Stimulated activated CD4-positive, alpha-beta T cell treated with anti-CD3 and anti-CD28 coated beads, Interleukin-1b, Interleukin-23, amount 100 ng/mL, for 1 hour (primary cell): ENCODE results near the gene FJX1.

ENCODE experiments used
- DNase-seq, 2 donors: peaks; one replicate each; pipeline ENCODE4 v3.0.0-alpha.2; 2020; ENCODE audit warnings: low read depth in 2 of 2

FJX1 gene, protein sequence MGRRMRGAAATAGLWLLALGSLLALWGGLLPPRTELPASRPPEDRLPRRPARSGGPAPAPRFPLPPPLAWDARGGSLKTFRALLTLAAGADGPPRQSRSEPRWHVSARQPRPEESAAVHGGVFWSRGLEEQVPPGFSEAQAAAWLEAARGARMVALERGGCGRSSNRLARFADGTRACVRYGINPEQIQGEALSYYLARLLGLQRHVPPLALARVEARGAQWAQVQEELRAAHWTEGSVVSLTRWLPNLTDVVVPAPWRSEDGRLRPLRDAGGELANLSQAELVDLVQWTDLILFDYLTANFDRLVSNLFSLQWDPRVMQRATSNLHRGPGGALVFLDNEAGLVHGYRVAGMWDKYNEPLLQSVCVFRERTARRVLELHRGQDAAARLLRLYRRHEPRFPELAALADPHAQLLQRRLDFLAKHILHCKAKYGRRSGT

DNA sequence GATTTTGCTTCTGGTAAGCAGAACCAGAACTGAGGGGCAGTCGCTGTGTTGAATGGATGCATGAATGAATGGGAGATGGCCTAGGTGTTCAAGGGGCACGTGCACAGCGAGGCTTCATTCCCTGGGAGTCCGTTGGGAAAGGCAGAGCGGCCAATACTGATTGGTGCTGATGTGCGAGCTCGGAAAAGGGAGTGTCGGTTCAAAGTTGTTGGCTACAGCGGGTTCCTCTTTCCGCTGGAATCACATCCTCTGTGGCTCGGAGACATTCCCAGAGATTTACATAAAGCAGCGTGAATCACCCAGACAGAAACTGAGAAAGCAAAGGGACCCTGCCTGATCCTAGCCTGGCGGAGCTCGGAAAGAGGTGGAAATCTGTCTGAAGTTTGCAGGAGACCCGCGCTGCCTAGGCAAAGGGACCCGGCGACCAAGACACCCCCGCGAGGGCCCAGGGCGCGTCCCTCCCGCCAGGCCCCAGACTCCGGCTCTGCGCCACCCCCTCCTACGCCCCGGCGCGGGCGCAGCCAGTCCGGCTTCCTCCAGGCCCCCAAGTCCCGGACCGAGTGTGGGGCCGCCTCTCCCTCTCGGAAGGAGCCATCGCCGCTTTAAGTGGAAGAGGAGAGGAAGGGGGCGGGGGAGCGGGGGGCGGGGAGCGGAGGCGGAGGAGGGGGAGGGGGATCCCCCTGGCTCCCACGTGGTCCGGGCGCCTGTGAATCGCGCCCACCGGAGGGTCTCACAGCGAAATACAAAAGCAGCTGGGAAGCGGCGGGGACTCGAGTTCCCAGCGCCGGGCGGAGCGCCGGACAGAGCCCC is at the start of gene FJX1:
Gene FJX1, plus strand, starts transcription at position 774 of the 810 bp plus-strand sequence. CDS start 177 bp downstream, outside the sequence.
- no peak for DNase-seq

DNA sequence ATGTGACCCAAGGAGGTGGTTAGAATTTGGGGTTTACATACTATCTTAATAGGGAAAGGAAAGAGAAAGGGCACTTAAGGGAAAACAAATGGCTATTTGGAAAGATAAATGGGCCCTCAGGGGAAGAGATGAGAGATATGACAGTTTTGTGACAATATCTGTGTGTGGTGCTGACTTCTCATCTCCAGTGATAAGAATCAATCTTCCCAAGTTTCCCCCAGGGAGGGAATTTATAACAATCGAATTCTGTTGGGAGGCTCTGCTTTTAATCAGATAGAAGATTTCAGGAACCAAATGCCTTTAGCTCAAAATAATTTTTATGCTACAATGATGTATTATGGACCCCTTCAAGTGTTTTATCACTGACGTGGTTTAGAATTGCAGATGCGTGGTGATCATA is 46.6 kb upstream of the FJX1 start:
- no peak for DNase-seq

DNA sequence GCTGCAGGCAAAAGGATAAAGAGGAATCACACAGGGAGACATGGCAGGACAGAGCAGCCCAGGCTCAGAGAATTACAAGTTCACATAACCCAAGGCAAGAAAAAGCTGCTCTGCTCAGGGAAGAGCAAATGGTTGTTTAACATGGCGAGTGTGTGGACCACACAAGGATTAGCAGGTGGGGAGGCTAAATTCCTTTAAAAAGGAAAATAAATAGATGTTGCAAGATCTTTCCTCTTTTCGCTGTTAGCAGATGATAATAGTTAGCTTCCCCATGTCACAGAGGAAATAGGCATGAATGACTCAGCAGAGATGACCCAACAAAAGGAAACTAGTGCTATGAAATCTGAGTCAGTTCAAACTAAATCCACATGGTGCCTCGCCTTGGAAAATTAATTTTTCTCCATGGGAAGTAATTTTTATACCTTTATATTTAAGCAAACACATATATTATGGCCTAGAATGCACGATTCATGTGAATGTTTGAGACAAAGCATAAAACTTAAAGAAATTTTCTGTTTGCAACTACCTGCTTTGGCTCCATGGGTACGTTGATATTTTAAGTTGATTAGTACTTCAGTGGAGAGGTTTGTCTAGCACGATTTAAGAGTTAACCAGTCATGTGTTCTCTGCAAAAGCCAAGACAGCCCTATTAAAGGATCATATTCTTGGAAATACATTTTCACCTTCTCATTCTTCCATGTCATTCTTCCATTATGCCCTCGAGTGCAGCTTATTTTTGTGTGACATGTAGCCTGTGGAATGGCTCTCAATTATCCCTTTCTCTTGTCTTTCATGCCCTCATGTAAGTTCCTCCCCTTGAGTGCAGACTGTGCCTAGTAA is 38.5 kb upstream of the FJX1 start:
- no peak for DNase-seq

DNA sequence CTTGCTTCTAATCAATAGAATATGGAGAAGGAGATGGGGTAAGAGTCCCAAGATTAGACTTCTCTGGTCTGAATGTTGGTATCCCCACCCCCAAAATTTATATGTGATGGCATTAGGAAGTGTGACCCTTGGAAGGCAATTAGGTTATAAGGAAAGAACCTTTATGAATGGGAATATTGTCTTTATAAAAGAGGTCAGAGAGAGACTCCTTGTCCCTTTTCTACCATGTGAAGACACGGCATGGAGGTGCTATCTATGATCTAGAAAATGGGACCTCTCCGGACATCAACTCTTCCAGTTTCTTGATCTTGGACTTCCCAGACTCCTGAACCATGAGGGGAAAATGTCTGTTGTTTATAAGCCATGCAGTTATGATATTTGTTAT is 37.9 kb upstream of the FJX1 start:
- DNase-seq, result no peak

DNA sequence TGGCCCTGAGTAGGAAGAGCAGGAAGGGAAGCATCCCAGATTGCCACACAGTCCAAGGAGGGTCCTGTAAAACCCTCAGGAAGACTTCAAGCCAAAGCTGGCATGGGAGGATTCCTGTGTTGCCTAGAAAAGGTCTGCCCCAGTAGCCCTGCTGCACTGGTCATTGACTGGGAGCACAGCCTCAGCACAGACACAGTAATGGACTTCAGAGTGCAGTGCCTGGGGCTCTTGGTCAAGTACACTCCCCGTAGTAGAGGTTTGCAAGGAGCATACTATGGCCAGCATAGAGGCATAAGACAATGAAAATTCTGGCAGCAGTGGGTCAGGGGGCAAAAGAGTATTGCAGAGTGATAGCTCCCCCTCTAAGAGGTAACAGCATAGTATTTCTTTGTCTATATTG is 36.2 kb upstream of the FJX1 start:
- DNase-seq, result no peak

DNA sequence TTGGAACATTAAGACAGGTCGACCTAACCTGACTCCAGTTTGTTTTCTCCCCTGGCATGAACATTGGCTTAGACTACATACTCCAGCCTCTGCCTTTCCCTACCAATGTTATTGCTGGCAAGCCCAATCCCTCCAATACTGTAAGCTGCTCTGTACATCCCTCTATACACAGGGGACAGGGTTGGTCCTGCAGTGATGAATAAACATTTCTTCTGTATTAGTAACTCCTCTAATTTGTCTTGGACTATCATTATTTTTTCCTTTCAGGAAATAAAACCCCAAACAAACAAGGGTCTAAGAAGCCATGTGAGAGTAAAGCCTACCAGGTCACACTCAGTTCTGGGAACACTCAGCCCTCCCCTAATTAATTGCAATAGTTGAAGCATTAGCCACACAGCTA is 35.1 kb upstream of the FJX1 start:
- DNase-seq, result no peak

DNA sequence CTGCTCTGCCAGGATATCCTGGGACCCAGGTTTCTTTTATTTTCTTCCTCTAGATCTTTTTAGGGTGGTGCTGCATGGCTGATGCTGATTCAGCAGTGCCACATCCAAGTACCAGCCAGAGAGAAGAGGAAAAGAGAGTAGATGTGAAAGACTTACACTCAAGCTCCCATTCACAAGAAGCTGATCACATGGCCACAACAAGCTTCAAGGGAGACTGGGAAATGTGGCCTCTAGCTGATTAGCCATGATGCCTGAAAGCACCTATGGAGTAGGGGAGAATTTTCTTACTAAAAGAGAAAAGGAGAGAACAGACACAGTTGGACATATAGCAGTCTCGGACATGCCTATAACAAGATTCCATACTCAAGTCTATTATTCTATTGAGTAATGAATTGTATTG is 34.4 kb upstream of the FJX1 start:
- DNase-seq, result no peak

DNA sequence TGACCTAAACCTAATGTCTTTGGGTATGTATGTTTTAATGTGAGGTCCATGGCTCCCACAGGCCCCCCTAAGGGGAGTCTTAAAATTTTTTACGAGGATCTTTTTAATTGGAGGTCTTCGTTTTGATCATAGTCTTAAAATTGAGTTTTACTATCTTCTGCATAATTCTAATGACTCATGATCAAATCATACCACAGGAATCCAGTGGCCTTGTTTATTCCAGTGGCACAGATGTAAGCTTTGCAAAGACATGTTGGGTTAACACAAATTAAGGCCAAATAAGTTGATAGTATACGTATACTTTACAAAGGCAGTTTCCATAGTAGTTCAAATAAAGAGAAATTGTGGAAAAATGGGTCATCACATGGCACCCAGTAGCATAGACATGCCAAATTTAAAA is 33.9 kb upstream of the FJX1 start:
- no peak for DNase-seq

DNA sequence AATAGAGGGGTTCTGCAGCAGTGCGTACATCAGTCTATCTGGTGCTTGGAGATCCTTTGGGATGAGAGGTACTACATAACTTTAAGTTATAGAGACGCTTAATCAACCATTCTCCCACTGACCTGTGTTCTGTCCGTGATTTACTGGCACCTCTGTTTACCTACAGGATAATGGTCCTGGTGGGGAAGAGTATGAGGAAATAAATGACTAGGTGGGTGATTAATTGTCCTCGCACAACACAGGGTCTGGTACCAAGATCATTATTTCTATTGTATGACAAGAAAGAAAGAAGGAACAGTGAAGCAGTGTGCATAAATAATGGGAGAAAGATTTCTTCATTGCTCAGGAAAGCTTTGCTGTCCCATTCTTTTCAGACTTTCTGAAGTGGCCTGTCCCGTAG is 32.8 kb upstream of the FJX1 start:
- DNase-seq, result no peak

DNA sequence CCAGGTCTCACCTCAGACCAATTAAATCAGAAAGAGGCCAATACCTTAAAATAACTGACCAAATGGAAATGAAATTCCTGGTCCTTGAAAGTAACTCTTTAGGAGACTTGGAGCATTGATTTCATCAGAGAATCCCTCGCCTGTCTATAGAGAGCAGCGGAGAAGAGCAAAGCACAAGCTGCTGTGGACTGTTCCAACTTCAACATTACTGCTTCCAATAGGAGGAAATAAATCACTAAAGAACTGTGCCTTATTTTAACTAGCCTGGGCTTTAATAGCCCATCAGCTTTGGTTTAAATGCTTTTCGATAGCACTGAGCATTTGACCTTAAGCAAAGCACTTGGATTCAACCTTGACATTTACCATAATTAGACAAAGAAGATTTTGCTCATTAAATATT is 32.0 kb upstream of the FJX1 start:
- no peak for DNase-seq

DNA sequence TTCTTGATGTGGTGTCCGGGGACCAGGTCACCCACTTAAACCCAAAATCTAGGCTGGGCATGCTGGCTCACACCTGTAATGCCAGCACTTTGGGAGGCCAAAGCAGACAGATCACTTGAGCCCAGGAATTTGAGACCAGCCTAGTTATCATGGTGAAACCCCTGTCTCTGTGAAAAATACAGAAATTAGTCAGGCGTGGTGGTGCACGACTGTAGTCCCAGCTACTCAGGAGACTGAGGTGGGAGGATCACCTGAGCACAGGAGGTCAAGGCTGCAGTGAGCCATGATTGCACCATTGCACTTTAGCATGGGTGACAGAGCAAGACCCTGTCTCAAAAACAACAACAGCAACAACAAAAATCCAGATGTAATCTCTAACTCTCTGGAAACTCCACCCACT is 30.3 kb upstream of the FJX1 start:
- DNase-seq, result no peak

DNA sequence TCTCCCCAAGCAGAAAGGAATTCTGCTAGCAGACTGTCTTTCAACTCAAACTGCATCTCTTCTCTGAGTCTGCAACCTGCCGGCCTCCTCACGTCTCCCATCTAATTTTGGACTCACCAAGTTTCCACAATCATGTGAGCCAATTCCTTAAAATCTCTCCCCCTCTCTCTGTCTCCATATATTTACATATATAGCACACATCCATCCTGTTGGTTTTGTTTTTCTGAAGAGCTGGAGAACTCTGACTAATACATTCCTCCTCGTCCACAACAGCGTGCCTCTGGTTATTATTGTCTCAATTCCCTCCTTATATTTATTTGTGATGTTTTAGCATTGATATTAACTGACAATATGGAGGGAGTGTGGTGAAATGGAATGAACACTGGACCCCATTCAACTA is 29.6 kb upstream of the FJX1 start:
- DNase-seq, result no peak

DNA sequence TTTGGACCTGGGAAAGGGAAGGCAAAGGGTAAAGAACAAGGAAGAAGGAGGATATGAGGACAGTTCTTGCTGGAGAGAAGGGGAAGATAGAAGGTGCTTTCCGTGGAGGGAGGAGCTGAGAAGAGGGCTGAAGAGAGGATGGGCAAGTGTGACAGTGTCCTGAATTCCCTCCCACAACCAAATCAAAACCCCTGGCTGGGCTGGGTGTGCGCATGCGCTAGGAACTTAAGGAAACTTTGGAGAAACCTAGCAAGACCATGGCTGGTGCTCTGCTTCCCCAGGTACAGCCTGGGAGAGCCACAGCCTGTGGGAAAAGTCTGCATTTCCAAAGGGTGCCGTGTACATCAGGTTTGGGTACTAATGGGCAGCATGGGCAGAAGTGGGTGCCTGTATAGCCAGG is 29.0 kb upstream of the FJX1 start:
- DNase-seq, result no peak

DNA sequence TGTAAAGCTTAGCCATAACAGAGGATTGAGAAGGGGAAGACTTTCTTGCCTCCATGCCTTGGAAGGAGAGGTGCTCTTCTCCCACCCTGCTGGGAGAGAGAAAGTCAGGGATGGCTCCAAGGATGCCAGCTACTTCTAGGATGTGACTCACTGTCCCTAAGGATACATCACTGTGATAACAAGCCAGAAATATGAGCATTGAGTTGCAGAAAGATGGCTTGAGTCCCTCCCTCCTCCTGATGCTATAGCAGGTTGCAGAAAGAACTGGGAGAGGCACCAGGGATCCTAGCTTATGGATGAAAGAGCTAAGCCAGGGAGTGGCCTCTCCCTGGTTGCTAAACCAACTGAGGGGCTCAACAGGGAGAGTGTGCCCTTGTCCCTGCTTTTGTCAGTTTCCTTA is 27.8 kb upstream of the FJX1 start:
- DNase-seq, result no peak

DNA sequence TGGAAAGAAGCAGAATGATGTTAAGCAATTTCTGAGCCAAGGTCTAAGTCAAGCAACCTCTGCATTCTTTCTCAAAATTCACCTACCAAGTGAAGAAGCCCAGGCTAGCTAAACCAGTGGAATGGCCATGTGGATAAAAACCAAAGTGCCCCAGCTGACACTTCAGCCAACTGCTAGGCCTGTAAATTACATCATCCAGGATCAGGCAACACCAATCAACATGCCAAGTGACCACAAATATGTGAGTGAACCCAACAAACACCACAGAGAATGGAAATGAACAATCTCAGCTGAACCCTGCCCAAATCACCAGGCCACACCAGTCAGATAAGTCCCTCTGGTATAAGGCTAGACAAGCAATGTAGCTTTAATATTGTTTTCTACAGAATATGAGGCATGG is 25.1 kb upstream of the FJX1 start:
- DNase-seq, result no peak

DNA sequence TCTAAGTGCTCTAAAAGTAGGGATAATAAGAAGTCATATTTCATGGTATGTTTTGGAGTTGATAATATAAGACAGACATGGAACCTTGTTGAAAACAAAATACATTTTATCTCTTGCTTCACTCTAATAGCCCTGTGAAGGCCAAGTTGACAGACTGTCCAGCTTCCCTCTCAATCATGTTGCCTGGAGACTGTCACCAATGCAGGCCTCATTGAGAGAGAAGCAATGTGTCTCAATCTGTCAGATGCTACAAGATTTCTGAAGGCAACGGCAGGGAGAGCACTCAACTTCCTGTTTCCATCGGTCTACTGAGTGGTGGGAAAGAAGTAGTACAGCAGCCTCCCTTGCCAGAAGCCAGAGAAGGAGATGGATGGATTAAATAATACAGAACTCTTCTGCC is 23.6 kb upstream of the FJX1 start:
- DNase-seq, result no peak

DNA sequence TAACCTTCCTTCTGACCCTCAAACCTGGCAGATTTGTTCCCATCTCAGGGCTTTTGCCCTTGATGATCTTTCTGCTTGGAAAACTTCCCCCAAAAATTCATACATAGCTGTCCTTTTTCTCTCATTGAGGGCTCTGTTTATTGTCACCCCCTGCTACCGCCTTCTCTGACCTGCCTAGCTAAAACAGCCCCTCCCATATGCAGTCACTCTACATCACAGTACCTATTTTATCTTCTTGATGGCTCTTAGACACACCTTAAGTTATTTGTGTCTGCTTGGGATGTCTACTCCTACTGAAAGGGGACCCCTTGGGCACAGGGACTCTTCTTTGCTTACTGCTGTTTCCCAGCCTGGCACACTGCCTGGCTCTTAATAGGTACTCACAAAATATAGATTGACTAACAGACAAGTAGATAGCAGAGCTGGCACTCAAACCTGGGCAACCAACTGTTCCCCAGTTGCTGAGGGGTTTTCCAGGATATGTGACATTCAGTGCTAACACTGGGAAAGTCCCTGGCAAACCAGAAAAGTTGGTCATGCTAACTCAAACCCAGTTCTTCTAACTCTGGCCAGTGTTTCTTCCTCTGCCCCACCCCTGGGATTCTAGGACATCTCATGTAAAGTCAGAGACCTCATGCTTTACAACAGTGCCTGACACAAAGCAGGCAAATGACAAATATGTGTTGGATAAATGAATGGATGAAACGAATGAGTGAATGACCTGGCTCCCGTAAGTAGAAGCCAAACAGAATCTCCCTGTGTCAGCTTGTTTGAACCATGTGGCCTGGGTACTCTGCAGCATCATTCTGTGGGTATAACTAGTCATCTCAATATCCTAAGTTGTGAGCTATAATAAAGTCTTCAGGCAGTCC is 19.8 kb upstream of the FJX1 start:
- no peak for DNase-seq

DNA sequence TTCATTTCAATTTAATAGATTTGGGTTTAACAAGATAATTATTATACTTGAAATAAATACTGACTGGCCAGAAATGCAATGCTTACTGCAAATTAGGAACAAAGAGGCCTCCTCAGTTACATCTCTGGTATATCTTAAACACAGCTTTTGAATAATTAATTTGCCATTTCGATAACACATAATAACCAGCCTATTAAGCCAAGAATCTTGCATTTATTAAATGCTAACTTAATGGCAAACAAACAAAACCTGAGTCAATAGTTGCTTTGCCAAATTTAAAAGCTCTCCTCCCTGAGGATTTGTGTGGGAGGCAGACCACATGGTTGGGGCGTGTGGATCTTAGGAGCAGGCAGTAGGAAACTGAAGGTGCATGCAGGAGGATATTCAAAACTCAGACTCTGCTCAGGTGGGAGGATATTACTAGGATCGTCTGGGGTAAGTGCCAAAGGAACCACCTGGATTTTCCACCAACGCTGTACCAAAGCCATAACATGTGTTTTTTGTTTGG is 17.9 kb upstream of the FJX1 start:
- no peak for DNase-seq

DNA sequence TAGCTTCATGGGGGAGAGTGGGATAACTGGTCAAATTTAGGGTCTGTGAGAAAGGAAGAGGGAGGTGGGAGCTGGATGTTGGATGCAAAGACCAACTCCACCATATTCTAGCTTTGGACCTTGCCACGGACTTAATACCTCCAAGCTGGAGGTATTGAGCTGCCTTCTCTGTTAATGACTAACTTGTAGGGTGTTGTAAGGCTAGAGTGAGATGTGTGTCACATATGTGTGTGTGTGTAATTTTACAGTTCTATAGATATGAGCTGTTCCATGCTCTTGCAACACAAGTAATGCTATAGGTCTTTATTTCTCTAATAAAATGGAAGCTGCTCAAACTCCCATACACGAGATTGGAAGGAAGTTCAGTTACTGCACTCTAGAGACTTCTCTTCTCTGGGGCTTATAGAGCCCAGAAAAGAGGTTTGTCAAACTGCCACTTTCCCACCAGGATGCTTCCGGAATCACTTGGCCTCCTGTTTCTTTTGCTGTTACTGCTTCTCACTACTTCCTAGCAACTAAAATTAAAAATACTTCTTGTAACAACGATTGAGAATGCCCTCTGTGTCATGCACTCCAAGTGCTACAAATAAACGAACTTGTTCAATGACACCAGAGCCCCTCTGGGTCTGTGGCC is 16.0 kb upstream of the FJX1 start:
- DNase-seq, result no peak

DNA sequence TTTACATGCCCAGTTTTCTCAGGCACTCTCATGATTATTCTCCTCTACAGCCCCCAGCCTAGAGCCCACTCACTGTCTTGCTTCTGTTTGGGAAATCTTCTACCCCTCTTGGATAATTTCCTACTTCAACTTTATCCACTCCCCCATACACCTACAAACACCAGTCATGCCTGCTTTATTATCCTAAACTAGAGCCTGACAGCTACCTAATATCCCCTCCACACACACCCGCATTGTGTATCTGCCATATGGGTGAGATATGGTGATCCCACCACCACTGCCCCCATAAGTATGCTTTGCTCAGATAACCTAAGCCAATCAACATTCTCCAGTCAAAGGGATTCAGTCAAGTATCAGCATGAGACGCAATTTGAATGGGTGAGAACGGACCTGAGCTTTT is 15.3 kb upstream of the FJX1 start:
- no peak for DNase-seq

DNA sequence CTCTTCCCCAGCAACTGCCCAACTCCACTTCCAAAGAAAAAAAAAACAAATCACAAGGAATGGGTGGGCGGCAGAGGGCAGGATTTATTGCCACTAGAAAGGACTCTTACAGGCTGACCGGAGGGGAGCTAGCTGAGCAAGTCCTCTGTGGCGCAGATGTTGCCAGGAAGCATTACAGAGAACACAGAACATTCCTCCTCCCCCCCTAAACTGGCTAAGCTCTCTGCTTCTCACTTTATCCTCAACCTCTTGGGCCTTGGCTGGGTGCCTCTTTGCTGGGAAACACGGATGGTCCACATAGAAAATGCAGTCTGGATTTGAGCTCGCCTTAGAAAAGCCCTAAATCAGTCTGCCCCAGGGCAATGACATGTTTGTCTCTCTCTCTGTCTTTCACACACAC is 12.6 kb upstream of the FJX1 start:
- DNase-seq, result no peak
